ENCODE data around the gene CDKAL1.

CDKAL1 gene

DNA sequence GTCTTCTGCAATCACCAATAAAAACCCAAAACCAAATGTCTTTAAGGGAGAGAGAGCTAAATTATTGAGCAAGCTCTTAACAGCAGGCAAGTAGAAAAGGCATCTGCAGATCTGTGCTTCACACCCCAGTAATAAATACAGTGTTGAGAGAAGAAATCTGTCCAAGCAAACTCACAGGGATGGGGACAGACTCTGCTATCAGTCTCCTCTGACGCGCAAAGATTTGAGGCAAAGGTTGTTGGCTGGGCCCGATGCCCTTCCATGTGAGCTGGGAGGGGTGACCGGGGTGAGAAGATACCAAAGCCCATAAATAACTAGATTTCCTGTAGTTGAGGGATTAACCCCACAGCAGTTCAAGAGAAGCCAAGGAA, 744.1 kb downstream of the CDKAL1 start:
- Histone ChIP-seq H3K27ac (replicated peaks) (no peak overlapping the region), H3K27me3 (ENCODE audit: insufficient read depth, poor library complexity, severe bottlenecking) (no peaks in the 10 kb centered on the region), H3K4me3 (replicated peaks; ENCODE audit: insufficient read depth, low read length) (no peak overlapping the region)
- no peak for DNase-seq (ENCODE audit: low read depth in 1 of 2, low spot score in 1 of 2)
- TF ChIP-seq GABPA (IDR thresholded peaks at IDR 0.05; ENCODE audit: low read depth) (no peak), POLR2AphosphoS5 (IDR thresholded peaks at IDR 0.05; ENCODE audit: low read depth) (no peak), SPI1 (IDR thresholded peaks at IDR 0.05; ENCODE audit: borderline replicate concordance, low read depth) (no peak)
- TF ChIP-seq, protein P1, sequence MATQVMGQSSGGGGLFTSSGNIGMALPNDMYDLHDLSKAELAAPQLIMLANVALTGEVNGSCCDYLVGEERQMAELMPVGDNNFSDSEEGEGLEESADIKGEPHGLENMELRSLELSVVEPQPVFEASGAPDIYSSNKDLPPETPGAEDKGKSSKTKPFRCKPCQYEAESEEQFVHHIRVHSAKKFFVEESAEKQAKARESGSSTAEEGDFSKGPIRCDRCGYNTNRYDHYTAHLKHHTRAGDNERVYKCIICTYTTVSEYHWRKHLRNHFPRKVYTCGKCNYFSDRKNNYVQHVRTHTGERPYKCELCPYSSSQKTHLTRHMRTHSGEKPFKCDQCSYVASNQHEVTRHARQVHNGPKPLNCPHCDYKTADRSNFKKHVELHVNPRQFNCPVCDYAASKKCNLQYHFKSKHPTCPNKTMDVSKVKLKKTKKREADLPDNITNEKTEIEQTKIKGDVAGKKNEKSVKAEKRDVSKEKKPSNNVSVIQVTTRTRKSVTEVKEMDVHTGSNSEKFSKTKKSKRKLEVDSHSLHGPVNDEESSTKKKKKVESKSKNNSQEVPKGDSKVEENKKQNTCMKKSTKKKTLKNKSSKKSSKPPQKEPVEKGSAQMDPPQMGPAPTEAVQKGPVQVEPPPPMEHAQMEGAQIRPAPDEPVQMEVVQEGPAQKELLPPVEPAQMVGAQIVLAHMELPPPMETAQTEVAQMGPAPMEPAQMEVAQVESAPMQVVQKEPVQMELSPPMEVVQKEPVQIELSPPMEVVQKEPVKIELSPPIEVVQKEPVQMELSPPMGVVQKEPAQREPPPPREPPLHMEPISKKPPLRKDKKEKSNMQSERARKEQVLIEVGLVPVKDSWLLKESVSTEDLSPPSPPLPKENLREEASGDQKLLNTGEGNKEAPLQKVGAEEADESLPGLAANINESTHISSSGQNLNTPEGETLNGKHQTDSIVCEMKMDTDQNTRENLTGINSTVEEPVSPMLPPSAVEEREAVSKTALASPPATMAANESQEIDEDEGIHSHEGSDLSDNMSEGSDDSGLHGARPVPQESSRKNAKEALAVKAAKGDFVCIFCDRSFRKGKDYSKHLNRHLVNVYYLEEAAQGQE (IDR thresholded peaks at IDR 0.05; ENCODE audit: insufficient replicate concordance, low read depth): no peak
- TF ChIP-seq, protein P2, sequence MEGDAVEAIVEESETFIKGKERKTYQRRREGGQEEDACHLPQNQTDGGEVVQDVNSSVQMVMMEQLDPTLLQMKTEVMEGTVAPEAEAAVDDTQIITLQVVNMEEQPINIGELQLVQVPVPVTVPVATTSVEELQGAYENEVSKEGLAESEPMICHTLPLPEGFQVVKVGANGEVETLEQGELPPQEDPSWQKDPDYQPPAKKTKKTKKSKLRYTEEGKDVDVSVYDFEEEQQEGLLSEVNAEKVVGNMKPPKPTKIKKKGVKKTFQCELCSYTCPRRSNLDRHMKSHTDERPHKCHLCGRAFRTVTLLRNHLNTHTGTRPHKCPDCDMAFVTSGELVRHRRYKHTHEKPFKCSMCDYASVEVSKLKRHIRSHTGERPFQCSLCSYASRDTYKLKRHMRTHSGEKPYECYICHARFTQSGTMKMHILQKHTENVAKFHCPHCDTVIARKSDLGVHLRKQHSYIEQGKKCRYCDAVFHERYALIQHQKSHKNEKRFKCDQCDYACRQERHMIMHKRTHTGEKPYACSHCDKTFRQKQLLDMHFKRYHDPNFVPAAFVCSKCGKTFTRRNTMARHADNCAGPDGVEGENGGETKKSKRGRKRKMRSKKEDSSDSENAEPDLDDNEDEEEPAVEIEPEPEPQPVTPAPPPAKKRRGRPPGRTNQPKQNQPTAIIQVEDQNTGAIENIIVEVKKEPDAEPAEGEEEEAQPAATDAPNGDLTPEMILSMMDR (IDR thresholded peaks at IDR 0.05; ENCODE audit: insufficient read depth, low read length): no peak

DNA sequence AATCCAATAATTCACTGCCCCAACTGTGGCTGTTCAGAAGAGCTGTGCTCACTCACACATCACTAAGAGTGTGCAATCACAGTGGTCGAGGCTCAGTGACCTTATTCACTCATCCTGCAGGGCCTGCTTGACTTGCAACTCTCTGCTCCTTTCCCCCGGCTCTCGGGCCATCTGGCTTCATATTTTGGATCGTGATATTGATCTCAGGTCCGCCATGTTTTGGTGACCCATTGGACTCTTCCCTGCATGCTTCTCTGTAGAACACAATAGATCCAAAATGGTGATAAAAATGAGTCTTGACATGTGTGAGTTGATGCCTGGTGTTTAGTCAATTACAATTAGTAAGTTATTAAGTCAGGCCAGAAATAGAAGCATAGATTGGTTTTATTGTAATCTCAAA, 745.4 kb downstream of the CDKAL1 start:
- no peak overlapping the region for H3K27ac ChIP-seq (replicated peaks)
- DNase-seq (ENCODE audit: low read depth in 1 of 2, low spot score in 1 of 2): no peak
- no peak for TF ChIP-seq SPI1 (IDR thresholded peaks at IDR 0.05; ENCODE audit: borderline replicate concordance, low read depth)
- TF ChIP-seq, protein P1 (IDR thresholded peaks at IDR 0.05; ENCODE audit: insufficient replicate concordance, low read depth): no peak
- TF ChIP-seq, protein P2 (IDR thresholded peaks at IDR 0.05; ENCODE audit: insufficient read depth, low read length): no peak
- TF ChIP-seq POLR2AphosphoS5 (IDR thresholded peaks at IDR 0.05; ENCODE audit: low read depth): no peak
- no peak for TF ChIP-seq GABPA (IDR thresholded peaks at IDR 0.05; ENCODE audit: low read depth)
- no peak overlapping the region for H3K4me3 ChIP-seq (replicated peaks; ENCODE audit: insufficient read depth, low read length)
- no peaks in the 10 kb centered on the region for H3K27me3 ChIP-seq (ENCODE audit: insufficient read depth, poor library complexity, severe bottlenecking)

DNA sequence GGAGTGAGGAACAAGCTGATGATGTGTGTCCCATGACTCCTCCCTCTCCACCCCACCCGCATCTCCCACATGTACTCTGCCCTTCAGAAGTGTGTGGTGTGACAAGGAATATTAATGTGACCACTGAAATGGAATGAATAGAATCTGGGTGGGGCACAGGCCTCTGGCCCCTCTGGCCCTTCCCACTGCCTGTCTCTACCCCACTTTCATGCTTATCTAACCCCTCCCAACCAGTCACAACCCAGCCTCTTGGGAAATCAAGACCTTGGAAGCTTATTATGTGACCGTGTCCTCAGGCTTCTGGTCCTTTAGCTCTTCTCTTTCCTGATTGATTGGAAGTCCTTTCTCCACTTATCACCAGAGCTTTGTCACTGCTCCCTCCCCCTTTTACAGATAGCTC, 747.1 kb downstream of the CDKAL1 start:
- Histone ChIP-seq H3K4me3 (replicated peaks; ENCODE audit: insufficient read depth, low read length) (no peak overlapping the region), H3K27ac (replicated peaks) (no peak overlapping the region), H3K27me3 (ENCODE audit: insufficient read depth, poor library complexity, severe bottlenecking) (no peaks in the 10 kb centered on the region)
- TF ChIP-seq SPI1 (IDR thresholded peaks at IDR 0.05; ENCODE audit: borderline replicate concordance, low read depth) (no peak), POLR2AphosphoS5 (IDR thresholded peaks at IDR 0.05; ENCODE audit: low read depth) (no peak), GABPA (IDR thresholded peaks at IDR 0.05; ENCODE audit: low read depth) (no peak)
- TF ChIP-seq, protein P2 (IDR thresholded peaks at IDR 0.05; ENCODE audit: insufficient read depth, low read length): no peak
- TF ChIP-seq, protein P1 (IDR thresholded peaks at IDR 0.05; ENCODE audit: insufficient replicate concordance, low read depth): no peak
- DNase-seq (ENCODE audit: low read depth in 1 of 2, low spot score in 1 of 2): no peak
